Measurements from ENCODE around the gene PIH1D2.

The PIH1D2 gene

GRCh38 chr11:112114460-112114859 is 40.6 kb upstream of the PIH1D2 start:
- H3K4me3 ChIP-seq (ENCODE audit: low read depth, low read length) = no peak overlapping the region
- no peak overlapping the region for H3K27ac ChIP-seq
- DNase-seq = no peak
- no peaks in the 10 kb centered on the region for H3K9me3 ChIP-seq (ENCODE audit: severe bottlenecking)
- no peak for TF ChIP-seq CTCF (IDR thresholded peaks at IDR 0.05; ENCODE audit: low read depth, low read length)
- no peaks in the 10 kb centered on the region for H3K36me3 ChIP-seq
- no peaks in the 10 kb centered on the region for H3K27me3 ChIP-seq (ENCODE audit: insufficient read depth, low read depth, severe bottlenecking)

GRCh38 chr11:112113539-112114457 is 40.0 kb upstream of the PIH1D2 start:
- Histone ChIP-seq H3K27ac (no peak overlapping the region), H3K9me3 (ENCODE audit: severe bottlenecking) (no peaks in the 10 kb centered on the region), H3K27me3 (ENCODE audit: insufficient read depth, low read depth, severe bottlenecking) (no peaks in the 10 kb centered on the region), H3K36me3 (no peaks in the 10 kb centered on the region), H3K4me3 (ENCODE audit: low read depth, low read length) (no peak overlapping the region)
- TF ChIP-seq CTCF (IDR thresholded peaks at IDR 0.05; ENCODE audit: low read depth, low read length) = peak; percentile 71
- no peak for DNase-seq

- Histone ChIP-seq H3K36me3 (no peaks in the 10 kb centered on the region), H3K27ac (no peak overlapping the region), H3K9me3 (ENCODE audit: severe bottlenecking) (no peaks in the 10 kb centered on the region), H3K27me3 (ENCODE audit: insufficient read depth, low read depth, severe bottlenecking) (no peaks in the 10 kb centered on the region), H3K4me3 (ENCODE audit: low read depth, low read length) (no peak overlapping the region)
- DNase-seq = no peak
- no peak for TF ChIP-seq CTCF (IDR thresholded peaks at IDR 0.05; ENCODE audit: low read depth, low read length)
These were observed 32.3 kb upstream of the PIH1D2 start for GRCh38 chr11:112106070-112106469.

- DNase-seq = no peak
- Histone ChIP-seq H3K36me3 (no peaks in the 10 kb centered on the region), H3K27me3 (ENCODE audit: insufficient read depth, low read depth, severe bottlenecking) (no peaks in the 10 kb centered on the region), H3K9me3 (ENCODE audit: severe bottlenecking) (no peaks in the 10 kb centered on the region), H3K4me3 (ENCODE audit: low read depth, low read length) (no peak overlapping the region), H3K27ac (no peak overlapping the region)
- no peak for TF ChIP-seq CTCF (IDR thresholded peaks at IDR 0.05; ENCODE audit: low read depth, low read length)
These were observed 29.6 kb upstream of the PIH1D2 start for GRCh38 chr11:112103446-112103845.

GRCh38 chr11:112100462-112100861 is 26.6 kb upstream of the PIH1D2 start:
- Histone ChIP-seq H3K27me3 (ENCODE audit: insufficient read depth, low read depth, severe bottlenecking) (no peaks in the 10 kb centered on the region), H3K36me3 (peaks cover 13% of the 10 kb centered on the region), H3K4me3 (ENCODE audit: low read depth, low read length) (no peak overlapping the region), H3K27ac (no peak overlapping the region), H3K9me3 (ENCODE audit: severe bottlenecking) (no peaks in the 10 kb centered on the region)
- TF ChIP-seq CTCF (IDR thresholded peaks at IDR 0.05; ENCODE audit: low read depth, low read length) = no peak
- no peak for DNase-seq
